ENCODE results near the gene CNTNAP2.
"Not testable (repeated sequence)": the region's sequence is repeated elsewhere in the genome, so short reads cannot be mapped to it uniquely, and the experiment has no call there.

The CNTNAP2 gene

GRCh38 chr7:148318838-148319237 is 2202.2 kb downstream of the CNTNAP2 start:
- DNase-seq (ENCODE audit: low read depth) = no peak

- DNase-seq (ENCODE audit: low read depth) = no peak
Measured at GRCh38 chr7:148319316-148319808, 2202.8 kb downstream of the CNTNAP2 start.

GRCh38 chr7:148325208-148325607 is 2208.6 kb downstream of the CNTNAP2 start:
- no peak for DNase-seq (ENCODE audit: low read depth)

- DNase-seq (ENCODE audit: low read depth) = no peak
Measured at GRCh38 chr7:148327379-148327778, 2210.8 kb downstream of the CNTNAP2 start.

- no peak for DNase-seq (ENCODE audit: low read depth)
Measured at GRCh38 chr7:148328906-148329305, 2212.3 kb downstream of the CNTNAP2 start.

GRCh38 chr7:148330124-148330818 is 2213.7 kb downstream of the CNTNAP2 start:
- DNase-seq (ENCODE audit: low read depth) = no peak

GRCh38 chr7:148330822-148331221 is 2214.2 kb downstream of the CNTNAP2 start:
- no peak for DNase-seq (ENCODE audit: low read depth)

GRCh38 chr7:148331456-148331855 is 2214.9 kb downstream of the CNTNAP2 start:
- DNase-seq (ENCODE audit: low read depth) = not testable (repeated sequence)

GRCh38 chr7:148332191-148333186 is 2215.9 kb downstream of the CNTNAP2 start:
- no peak for DNase-seq (ENCODE audit: low read depth)

- no peak for DNase-seq (ENCODE audit: low read depth)
Measured at GRCh38 chr7:148334441-148334956, 2217.9 kb downstream of the CNTNAP2 start.

- DNase-seq (ENCODE audit: low read depth) = no peak
Measured at GRCh38 chr7:148334959-148335577, 2218.5 kb downstream of the CNTNAP2 start.

GRCh38 chr7:148335790-148336189 is 2219.2 kb downstream of the CNTNAP2 start:
- DNase-seq (ENCODE audit: low read depth) = no peak

- no peak for DNase-seq (ENCODE audit: low read depth)
Measured at GRCh38 chr7:148336411-148336810, 2219.8 kb downstream of the CNTNAP2 start.

- DNase-seq (ENCODE audit: low read depth) = no peak
Measured at GRCh38 chr7:148337246-148337965, 2220.8 kb downstream of the CNTNAP2 start.

- DNase-seq (ENCODE audit: low read depth) = no peak
Measured at GRCh38 chr7:148337995-148338747, 2221.6 kb downstream of the CNTNAP2 start.

- no peak for DNase-seq (ENCODE audit: low read depth)
Measured at GRCh38 chr7:148340438-148341280, 2224.1 kb downstream of the CNTNAP2 start.

GRCh38 chr7:148344406-148344805 is 2227.8 kb downstream of the CNTNAP2 start:
- DNase-seq (ENCODE audit: low read depth) = no peak

- DNase-seq (ENCODE audit: low read depth) = no peak
Measured at GRCh38 chr7:148347981-148348380, 2231.4 kb downstream of the CNTNAP2 start.

GRCh38 chr7:148348466-148348865 is 2231.9 kb downstream of the CNTNAP2 start:
- no peak for DNase-seq (ENCODE audit: low read depth)

- DNase-seq (ENCODE audit: low read depth) = no peak
Measured at GRCh38 chr7:148356303-148356702, 2239.7 kb downstream of the CNTNAP2 start.

Measured in activated T-cell treated with anti-CD3 and anti-CD28 coated beads for 24 hours (primary cell).